RWPE1 (cell line): Measurements from ENCODE around the gene DOCK9.

Source experiments
- CTCF ChIA-PET: fragments of 350-600 bp; sonication (Branson Sonifier 250); formaldehyde crosslinking; extraction: SDS; loops from one replicate; lab custom pipeline; 2021; lab: Yijun Ruan, JAX
- POLR2A ChIA-PET: fragments of 400-600 bp; formaldehyde crosslinking; extraction: SDS; loops from one replicate; lab custom pipeline; 2020; ENCODE audit warnings: antibody characterized with exemption; ENCODE audit not compliant: low non-redundant PET; lab: Yijun Ruan, JAX
- DNase-seq: peaks from one replicate; pipeline ENCODE4 v3.0.0; 2012; ENCODE audit warnings: low spot score
- H3K27ac ChIP-seq: fragments of 450-650 bp; 2 replicates; pipeline ENCODE4 v1.5.1; 2017
- TF ChIP-seq, protein P1 (sequence below): fragments of 450-650 bp; conservative IDR thresholded peaks from 2 replicates; pipeline ENCODE4 v1.5.1; 2017; ENCODE audit warnings: low read depth, mild to moderate bottlenecking

DOCK9 gene

DNA sequence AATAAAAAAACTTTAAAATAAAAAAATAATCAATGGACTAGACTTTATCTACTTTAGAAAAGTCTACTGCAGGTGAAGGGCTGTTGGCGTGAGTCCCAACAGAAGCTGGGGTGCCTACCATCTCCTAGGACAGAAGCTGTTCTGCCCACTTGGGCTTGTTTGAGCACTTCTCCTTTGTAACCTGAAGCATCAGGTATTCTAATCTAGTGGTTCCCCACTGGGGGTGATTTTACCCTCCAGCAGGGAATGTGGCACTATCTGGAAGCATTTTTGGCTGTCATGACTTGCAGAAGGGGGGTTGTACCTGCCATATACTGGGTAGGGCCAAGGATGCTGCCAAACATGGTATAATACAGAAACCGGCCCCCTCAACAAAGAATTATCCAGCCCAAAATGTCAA, 16.2 kb upstream of the DOCK9 start:
- ChIA-PET CTCF (no interaction called here), POLR2A (no interaction called here)
- no peak overlapping the region for H3K27ac ChIP-seq
- DNase-seq = no peak
- TF ChIP-seq, protein P1, sequence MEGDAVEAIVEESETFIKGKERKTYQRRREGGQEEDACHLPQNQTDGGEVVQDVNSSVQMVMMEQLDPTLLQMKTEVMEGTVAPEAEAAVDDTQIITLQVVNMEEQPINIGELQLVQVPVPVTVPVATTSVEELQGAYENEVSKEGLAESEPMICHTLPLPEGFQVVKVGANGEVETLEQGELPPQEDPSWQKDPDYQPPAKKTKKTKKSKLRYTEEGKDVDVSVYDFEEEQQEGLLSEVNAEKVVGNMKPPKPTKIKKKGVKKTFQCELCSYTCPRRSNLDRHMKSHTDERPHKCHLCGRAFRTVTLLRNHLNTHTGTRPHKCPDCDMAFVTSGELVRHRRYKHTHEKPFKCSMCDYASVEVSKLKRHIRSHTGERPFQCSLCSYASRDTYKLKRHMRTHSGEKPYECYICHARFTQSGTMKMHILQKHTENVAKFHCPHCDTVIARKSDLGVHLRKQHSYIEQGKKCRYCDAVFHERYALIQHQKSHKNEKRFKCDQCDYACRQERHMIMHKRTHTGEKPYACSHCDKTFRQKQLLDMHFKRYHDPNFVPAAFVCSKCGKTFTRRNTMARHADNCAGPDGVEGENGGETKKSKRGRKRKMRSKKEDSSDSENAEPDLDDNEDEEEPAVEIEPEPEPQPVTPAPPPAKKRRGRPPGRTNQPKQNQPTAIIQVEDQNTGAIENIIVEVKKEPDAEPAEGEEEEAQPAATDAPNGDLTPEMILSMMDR = no peak

DNA sequence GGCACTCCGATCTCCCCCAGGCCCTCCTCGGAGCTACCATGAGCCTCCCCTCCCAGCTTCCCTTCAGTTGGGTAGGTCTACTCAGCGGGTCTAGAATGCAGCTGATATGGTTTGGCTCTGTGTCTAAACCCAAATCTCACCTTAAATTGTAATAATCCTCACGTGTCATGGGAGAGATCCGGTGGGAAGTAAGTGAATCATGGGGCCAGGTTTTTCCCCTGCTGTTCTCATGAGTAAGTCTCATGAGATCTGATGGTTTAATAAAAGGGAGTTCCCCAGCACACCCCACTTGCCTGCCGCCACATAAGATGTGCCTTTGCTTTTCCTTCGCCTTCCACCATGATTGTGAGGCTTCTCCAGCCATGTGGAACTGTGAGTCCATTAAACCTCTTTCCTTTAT, 14.5 kb upstream of the DOCK9 start:
- H3K27ac ChIP-seq = no peak overlapping the region
- ChIA-PET CTCF (no interaction called here), POLR2A (no interaction called here)
- no peak for DNase-seq
- TF ChIP-seq, protein P1 = no peak

DNA sequence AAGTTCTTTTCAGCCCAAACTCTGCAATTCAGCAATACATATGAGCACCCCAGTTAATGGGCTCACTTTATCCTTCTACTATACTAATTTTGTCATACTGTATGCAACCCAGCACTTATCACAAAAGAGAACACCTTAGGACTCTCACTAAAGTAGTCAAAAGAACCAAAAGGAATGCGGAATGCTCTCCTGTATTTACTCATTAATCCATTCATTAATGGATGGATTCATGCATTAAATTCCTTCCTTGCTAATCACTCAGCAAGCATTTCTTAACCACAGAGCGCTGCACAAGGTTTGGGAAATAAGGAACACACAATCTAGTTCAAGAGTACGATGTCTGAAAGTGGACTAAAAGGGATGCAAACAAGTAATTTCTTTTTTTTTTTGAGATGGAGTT, 12.8 kb upstream of the DOCK9 start:
- TF ChIP-seq, protein P1 = no peak
- ChIA-PET POLR2A (no interaction called here), CTCF (no interaction called here)
- DNase-seq = no peak
- no peak overlapping the region for H3K27ac ChIP-seq

DNA sequence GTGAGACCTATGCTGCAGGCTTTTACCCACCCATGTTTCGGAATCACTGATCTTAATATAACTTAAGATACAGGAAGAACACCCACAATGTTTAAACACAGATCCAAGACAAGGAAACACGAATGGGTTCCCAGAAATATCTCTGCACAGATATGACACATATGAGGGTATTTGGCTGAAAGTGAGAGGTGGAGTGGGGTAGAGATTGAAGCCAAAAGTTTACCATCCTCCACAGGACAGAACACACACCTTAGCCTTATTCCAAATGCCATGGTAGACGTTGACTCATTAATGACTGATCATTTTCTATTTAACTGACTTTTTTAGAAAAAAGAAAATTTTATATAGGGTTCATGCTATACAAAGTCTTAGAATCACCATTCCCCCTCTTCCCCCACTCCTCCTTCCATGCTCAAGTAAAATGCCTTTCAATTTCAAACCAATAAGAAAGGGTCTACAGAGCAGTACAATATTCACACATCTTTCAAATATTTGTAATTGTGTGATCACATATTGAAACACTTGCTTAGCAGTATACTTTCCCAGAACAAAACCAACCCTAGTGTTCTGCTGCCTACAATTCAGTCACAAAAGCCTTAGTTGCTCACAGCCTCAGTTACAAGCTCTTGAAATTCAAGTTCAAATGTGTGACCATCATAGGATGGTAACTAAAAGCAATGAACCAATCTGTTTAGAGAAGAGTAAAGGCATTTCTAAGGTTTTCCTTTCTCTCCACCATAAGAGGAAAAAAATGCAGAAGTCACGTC, 11.8 kb upstream of the DOCK9 start:
- ChIA-PET CTCF (interaction anchor here (1.1 kb wide), 1 partner anchor 12 kb away, joined by 4 read pairs; the partner anchor contains the start of gene DOCK9), POLR2A (no interaction called here)
- TF ChIP-seq, protein P1 = no peak
- H3K27ac ChIP-seq = no peak overlapping the region
- DNase-seq = no peak

DNA sequence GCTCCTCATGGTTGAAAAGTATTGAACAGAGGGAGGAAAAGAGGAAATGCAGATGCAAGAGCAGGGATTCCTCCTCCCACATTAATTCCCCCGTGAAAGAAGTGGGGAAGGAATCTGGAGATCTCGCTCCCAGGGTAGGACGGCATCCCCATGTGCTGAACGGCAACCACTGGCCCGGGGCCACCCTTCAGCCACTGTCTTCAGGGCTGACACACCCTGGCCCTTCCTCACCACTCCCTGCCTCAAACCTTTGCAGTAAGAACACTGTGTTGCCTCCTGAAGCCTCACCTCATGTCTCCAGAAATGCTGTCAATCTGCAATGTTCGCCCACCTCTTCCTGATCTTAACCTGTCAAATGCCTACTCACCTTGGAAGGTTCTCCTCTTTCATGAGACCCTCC, 10.9 kb upstream of the DOCK9 start:
- DNase-seq = no peak
- ChIA-PET CTCF (interaction anchor here (1.1 kb wide), 1 partner anchor 11 kb away, joined by 4 read pairs; the partner anchor contains the start of gene DOCK9), POLR2A (no interaction called here)
- H3K27ac ChIP-seq = no peak overlapping the region
- TF ChIP-seq, protein P1 = no peak

DNA sequence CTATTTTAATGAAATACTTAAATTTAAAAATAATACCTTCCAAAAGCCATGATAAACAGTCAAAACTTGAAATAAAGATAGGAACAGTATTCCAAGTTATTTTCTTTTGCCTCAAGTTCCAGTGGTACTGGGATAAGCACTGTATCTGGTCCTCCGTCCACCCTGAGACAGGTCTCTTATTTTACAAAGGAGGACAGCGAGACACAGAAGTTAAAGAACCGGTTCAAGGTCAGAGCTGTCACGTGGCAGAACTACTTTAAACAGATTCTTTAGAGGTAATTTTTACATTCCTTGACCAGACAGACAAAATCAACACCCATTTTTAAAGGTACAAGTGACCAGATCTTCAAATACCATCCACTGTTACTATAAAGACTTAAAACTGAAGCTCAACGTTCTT, 10.4 kb upstream of the DOCK9 start:
- no peak overlapping the region for H3K27ac ChIP-seq
- TF ChIP-seq, protein P1 = no peak
- POLR2A ChIA-PET = no interaction called here
- CTCF ChIA-PET = no interaction called here
- no peak for DNase-seq
